ENCODE data around the gene ELMO3.

ELMO3 gene

GRCh38 chr16:67165121-67166078, 33.5 kb upstream of the ELMO3 start:
- no peak for DNase-seq (ENCODE audit: insufficient read length, low spot score)
- TF ChIP-seq CTCF (IDR thresholded peaks at IDR 0.05; ENCODE audit: insufficient read depth, missing control alignments) = no peak
- FAIRE-seq = no peak

- DNase-seq (ENCODE audit: insufficient read length, low spot score) (no peak), FAIRE-seq (no peak)
- TF ChIP-seq CTCF (IDR thresholded peaks at IDR 0.05; ENCODE audit: insufficient read depth, missing control alignments) = no peak
These were observed 32.8 kb upstream of the ELMO3 start for GRCh38 chr16:67166110-67166547.

- no peak for DNase-seq (ENCODE audit: insufficient read length, low spot score)
- no peak for TF ChIP-seq CTCF (IDR thresholded peaks at IDR 0.05; ENCODE audit: insufficient read depth, missing control alignments)
- no peak for FAIRE-seq
These were observed 32.2 kb upstream of the ELMO3 start for GRCh38 chr16:67166598-67167168.

- FAIRE-seq (no peak), DNase-seq (ENCODE audit: insufficient read length, low spot score) (no peak)
- no peak for TF ChIP-seq CTCF (IDR thresholded peaks at IDR 0.05; ENCODE audit: insufficient read depth, missing control alignments)
These were observed 31.3 kb upstream of the ELMO3 start for GRCh38 chr16:67167588-67167987.

- FAIRE-seq (no peak), DNase-seq (ENCODE audit: insufficient read length, low spot score) (no peak)
- no peak for TF ChIP-seq CTCF (IDR thresholded peaks at IDR 0.05; ENCODE audit: insufficient read depth, missing control alignments)
These were observed 29.9 kb upstream of the ELMO3 start for GRCh38 chr16:67169011-67169451.

GRCh38 chr16:67169642-67170167, 29.2 kb upstream of the ELMO3 start:
- FAIRE-seq = no peak
- no peak for DNase-seq (ENCODE audit: insufficient read length, low spot score)
- TF ChIP-seq CTCF (IDR thresholded peaks at IDR 0.05; ENCODE audit: insufficient read depth, missing control alignments) = peak; percentile 62
